H1 (cell line): ENCODE data around the gene PCCA. TPM values are rescaled to one million over a fixed set of nuclear protein-coding genes. Genes with fewer than 3 reads are reported as not detected.

ENCODE experiments used
- CTCF ChIA-PET: fragments of 300-600 bp; sonication (Branson Sonifier 250); formaldehyde crosslinking; loops from one replicate; lab custom pipeline; 2021; ENCODE audit not compliant: partially characterized antibody; lab: Charles Lee
- POLR2A ChIA-PET: fragments of 300-600 bp; sonication (Branson Sonifier 250); formaldehyde crosslinking; loops from one replicate; lab custom pipeline; 2021; ENCODE audit warnings: inconsistent platforms; ENCODE audit not compliant: partially characterized antibody; lab: Charles Lee
- DNase-seq, 2 experiments: peaks; one replicate each; pipeline versions ENCODE4 v3.0.0 to v3.0.0-alpha.2; 2010 to 2022; ENCODE audit warnings: low spot score in 2 of 2, low read depth in 1 of 2, mixed read lengths in 1 of 2
- FAIRE-seq: peaks from 2 replicates; lab custom pipeline; 2011; peaks lifted over from hg19 to GRCh38; lab: Jason Lieb, UNC
- H2AFZ ChIP-seq: 2 replicates; pipeline ENCODE4 v1.8.1; 2012; ENCODE audit warnings: low read length, inconsistent platforms
- H2AK5ac ChIP-seq: 2 replicates; pipeline ENCODE4 v1.6.1; 2013; ENCODE audit warnings: low read depth, low read length
- H2BK120ac ChIP-seq: replicated peaks from 2 replicates; pipeline ENCODE3; 2013; ENCODE audit warnings: low read depth, low read length, inconsistent platforms
- H2BK12ac ChIP-seq: 2 replicates; pipeline ENCODE4 v1.6.1; 2013; ENCODE audit warnings: low read depth, low read length
- H2BK15ac ChIP-seq: 2 replicates; pipeline ENCODE4 v1.6.1; 2013; ENCODE audit warnings: low read length
- H2BK20ac ChIP-seq: 2 replicates; pipeline ENCODE4 v1.6.1; 2013; ENCODE audit warnings: low read length
- H2BK5ac ChIP-seq: 2 replicates; pipeline ENCODE4 v1.6.1; 2013; ENCODE audit warnings: low read depth, low read length
- H3K14ac ChIP-seq: 2 replicates; pipeline ENCODE4 v1.6.1; 2013; ENCODE audit warnings: inconsistent platforms; ENCODE audit not compliant: insufficient read length
- H3K18ac ChIP-seq: 2 replicates; pipeline ENCODE4 v1.6.1; 2013; ENCODE audit warnings: low read length; ENCODE audit errors: extremely low read depth
- H3K23ac ChIP-seq: 2 replicates; pipeline ENCODE4 v1.6.1; 2013; ENCODE audit warnings: inconsistent platforms; ENCODE audit not compliant: insufficient read length
- H3K23me2 ChIP-seq: 2 replicates; pipeline ENCODE4 v1.6.1; 2013; ENCODE audit warnings: low read depth, low read length
- H3K27ac ChIP-seq: 2 replicates; pipeline ENCODE4 v1.6.1; 2011; ENCODE audit warnings: low read depth, low read length, inconsistent platforms
- H3K27me3 ChIP-seq, 4 experiments: replicated peaks in 1 of 4; 1 replicate in 1 of 4; 2 replicates in 3 of 4; pipeline versions ENCODE4 v1.6.1 to v1.8.1; 2011 to 2013; ENCODE audit warnings: low read length in 3 of 4, mild to moderate bottlenecking in 3 of 4, inconsistent platforms in 2 of 4, mixed read lengths in 2 of 4, moderate library complexity in 1 of 4; ENCODE audit not compliant: control insufficient read depth in 3 of 4, insufficient read depth in 3 of 4; ENCODE audit errors: extremely low read depth in 1 of 4
- H3K36me3 ChIP-seq, 4 experiments: 2 replicates each; pipeline versions ENCODE4 v1.6.1 to v1.8.1; 2011 to 2013; ENCODE audit warnings: mild to moderate bottlenecking in 4 of 4, low read length in 3 of 4, moderate library complexity in 2 of 4, control low read depth in 1 of 4, inconsistent platforms in 1 of 4; ENCODE audit not compliant: insufficient read depth in 4 of 4, control insufficient read depth in 2 of 4
- H3K4ac ChIP-seq: replicated peaks from 2 replicates; pipeline ENCODE3; 2013; ENCODE audit warnings: low read length, low read depth, mixed read lengths, inconsistent platforms; ENCODE audit not compliant: insufficient read length
- H3K4me1 ChIP-seq, 4 experiments: replicated peaks in 1 of 4; 1 replicate in 1 of 4; 2 replicates in 3 of 4; pipeline versions ENCODE4 v1.6.1 to v1.8.1; 2011 to 2013; ENCODE audit warnings: low read length in 3 of 4, inconsistent platforms in 2 of 4, mixed read lengths in 1 of 4; ENCODE audit not compliant: insufficient read depth in 4 of 4, control insufficient read depth in 3 of 4
- H3K4me2 ChIP-seq, 2 experiments: 2 replicates each; pipeline versions ENCODE4 v1.6.1 to v1.8.1; 2011 to 2013; ENCODE audit warnings: low read depth in 2 of 2, low read length in 2 of 2, control low read depth in 1 of 2, inconsistent platforms in 1 of 2, mild to moderate bottlenecking in 1 of 2; ENCODE audit not compliant: insufficient read depth in 1 of 2
- H3K4me3 ChIP-seq, 4 experiments: fragments of 200-600, 300-600 bp in 1 of 4; sonication (generic), shearing (Covaris generic), sonication (Bioruptor Twin) in 1 of 4; 2 replicates each; pipeline versions ENCODE4 v1.5.1 to v1.8.1; 2011 to 2016; ENCODE audit warnings: low read length in 4 of 4, low read depth in 3 of 4, control low read depth in 2 of 4, inconsistent platforms in 2 of 4, mild to moderate bottlenecking in 2 of 4, mixed read lengths in 1 of 4, moderate library complexity in 1 of 4; ENCODE audit not compliant: insufficient read depth in 2 of 4; ENCODE audit errors: extremely low read depth in 1 of 4
- H3K56ac ChIP-seq: replicated peaks from 2 replicates; pipeline ENCODE3; 2013; ENCODE audit warnings: low read depth, mild to moderate bottlenecking, mixed read lengths, low read length, inconsistent platforms; ENCODE audit not compliant: insufficient read length
- H3K79me1 ChIP-seq: 2 replicates; pipeline ENCODE4 v1.6.1; 2013; ENCODE audit warnings: low read depth, low read length, control low read depth
- H3K79me2 ChIP-seq, 2 experiments: 2 replicates each; pipeline versions ENCODE4 v1.6.1 to v1.8.1; 2012 to 2013; ENCODE audit warnings: low read length in 2 of 2, mild to moderate bottlenecking in 2 of 2, inconsistent platforms in 1 of 2; ENCODE audit not compliant: insufficient read depth in 2 of 2, control insufficient read depth in 1 of 2
- H3K9ac ChIP-seq, 4 experiments: replicated peaks in 1 of 4; 1 replicate in 1 of 4; 2 replicates in 3 of 4; pipeline versions ENCODE4 v1.6.1 to v1.8.1; 2011 to 2013; ENCODE audit warnings: low read depth in 3 of 4, low read length in 3 of 4, control low read depth in 2 of 4, mild to moderate bottlenecking in 2 of 4, moderate library complexity in 2 of 4, inconsistent platforms in 1 of 4; ENCODE audit errors: extremely low read depth in 1 of 4
- H3K9me3 ChIP-seq, 2 experiments: 2 replicates each; pipeline versions ENCODE4 v1.6.1 to v1.8.1; 2012 to 2013; ENCODE audit warnings: mild to moderate bottlenecking in 2 of 2, moderate library complexity in 2 of 2, control low read depth in 1 of 2, inconsistent platforms in 1 of 2, low read depth in 1 of 2, low read length in 1 of 2, mixed read lengths in 1 of 2; ENCODE audit not compliant: insufficient read depth in 2 of 2
- H4K20me1 ChIP-seq, 2 experiments: replicated peaks in 1 of 2; 2 replicates each; pipeline versions ENCODE3 to v1.8.1; 2011 to 2013; ENCODE audit warnings: inconsistent platforms in 2 of 2, low read length in 2 of 2, mild to moderate bottlenecking in 1 of 2; ENCODE audit not compliant: insufficient read depth in 2 of 2, control insufficient read depth in 1 of 2
- H4K5ac ChIP-seq: 2 replicates; pipeline ENCODE4 v1.6.1; 2013; ENCODE audit warnings: low read length, low read depth, mixed read lengths, inconsistent platforms; ENCODE audit not compliant: insufficient read length
- H4K8ac ChIP-seq: 2 replicates; pipeline ENCODE4 v1.8.0; 2013; ENCODE audit warnings: mild to moderate bottlenecking, moderate library complexity, low read length, inconsistent platforms; ENCODE audit not compliant: insufficient read depth; ENCODE audit errors: extremely low read depth
- H4K91ac ChIP-seq: replicated peaks from 2 replicates; pipeline ENCODE3; 2013; ENCODE audit warnings: low read length, mixed read lengths, inconsistent platforms; ENCODE audit not compliant: insufficient read length
- CEBPB ChIP-seq: IDR thresholded peaks from 2 replicates; pipeline ENCODE4 v1.6.1; 2012; ENCODE audit warnings: low read depth, low read length
- SIN3A ChIP-seq, 2 experiments: IDR thresholded peaks in 1 of 2; conservative IDR thresholded peaks in 1 of 2; 2 replicates each; pipeline ENCODE4 v1.6.1; 2011 to 2012; ENCODE audit warnings: low read length in 2 of 2, improper control_type of control experiment in 1 of 2, low read depth in 1 of 2, mild to moderate bottlenecking in 1 of 2
- TCF12 ChIP-seq: IDR thresholded peaks from 2 replicates; pipeline ENCODE4 v1.6.1; 2011; ENCODE audit warnings: low read depth, mild to moderate bottlenecking, low read length
- ZNF274 ChIP-seq: IDR thresholded peaks from 2 replicates; pipeline ENCODE4 v1.7.0; 2012; ENCODE audit warnings: low read length, borderline replicate concordance; ENCODE audit errors: extremely low read depth
- WGBS, 2 experiments: shearing (Covaris generic) in 1 of 2; methylation state at CpG; one replicate each; pipeline versions ENCODE4 v1.1.6 to v1.1.7; 2013 to 2015; ENCODE audit warnings: low lambda C conversion rate in 2 of 2, mixed read lengths in 2 of 2, inconsistent platforms in 1 of 2, low coverage in 1 of 2, missing lambda C conversion rate in 1 of 2; ENCODE audit not compliant: insufficient replicate concordance in 2 of 2, insufficient coverage in 1 of 2, insufficient read length in 1 of 2; ENCODE audit errors: extremely low coverage in 1 of 2, missing lambda C conversion rate in 1 of 2; 5-methylcytosine and 5-hydroxymethylcytosine counted together
- polyA plus RNA-seq, 7 experiments: library from polyadenylated mRNA; depleted of rRNA in 3 of 7; stranded (reverse) in 5 of 7; unstranded in 2 of 7; fragments of >200 nt in 5 of 7; fragments of 200-250 nt in 2 of 7; gene quantifications; 1 replicate in 5 of 7; 2 replicates in 1 of 7; 4 replicates in 1 of 7; pipeline versions ENCODE4 v1.2.1 to v1.2.3, GENCODE V29; 2011 to 2013; ENCODE audit warnings: missing spikeins in 2 of 7, mixed read lengths in 2 of 7
- total RNA-seq: library from RNA; stranded (reverse); fragmentation: NEBNext Ultra II Directional; extraction: Animal tissue kit (Norgen Biotek cat#: 25700); gene quantifications from 2 replicates; pipeline ENCODE4 v1.2.1, GENCODE V29; 2021

The PCCA gene
- total and polyA plus RNA-seq, 2 of the 8 experiments (the other 6 are each of a cell fraction or from before 2014, with no cell fraction given), result 18.4 to 49.8 TPM

- H3K9me3 ChIP-seq, result no peaks in the 10 kb centered on the region
- H2BK15ac ChIP-seq, result no peak overlapping the region
- H4K5ac ChIP-seq, result no peak overlapping the region
- H3K36me3 ChIP-seq, result no peaks in the 10 kb centered on the region
- H3K27ac ChIP-seq, result no peak overlapping the region
- H2BK12ac ChIP-seq, result no peak overlapping the region
- H3K4me1 ChIP-seq, result peaks cover 0 to 11% (median 6%) of the 10 kb centered on the region in 4 experiments; a peak in 3 of 7 replicates
- no peaks in the 10 kb centered on the region; the same call in 1 of the 2 replicates for H3K79me1 ChIP-seq
- no peak overlapping the region for H4K91ac ChIP-seq
- H2AFZ ChIP-seq, result no peak overlapping the region
- no peak overlapping the region for H3K4me2 ChIP-seq
- no peaks in the 10 kb centered on the region for H3K23me2 ChIP-seq
- H3K4me3 ChIP-seq, result no peak overlapping the region
- H3K14ac ChIP-seq, result no peak overlapping the region
- peaks cover 0 to 56% of the 10 kb centered on the region in 2 experiments; a peak in 3 of 4 replicates for H3K79me2 ChIP-seq
- no peak overlapping the region for H2AK5ac ChIP-seq
- H3K27me3 ChIP-seq, result no peaks in the 10 kb centered on the region
- H4K8ac ChIP-seq, result no peak overlapping the region
- DNase-seq (no peak), FAIRE-seq (no peak)
- TF ChIP-seq SIN3A (conservative IDR thresholded peaks at IDR 0.05 in 1 of 2, IDR thresholded peaks at IDR 0.05 in 1 of 2; ENCODE audit: low read depth in 1 of 2, low read length in 2 of 2) (no peak), CEBPB (no peak), ZNF274 (no peak), TCF12 (no peak)
- H3K56ac ChIP-seq, result no peak overlapping the region
- no peak overlapping the region for H3K23ac ChIP-seq
- no peak overlapping the region for H3K9ac ChIP-seq
- ChIA-PET POLR2A (no interaction called here), CTCF (interaction anchor here (0.5 to 1.4 kb wide), 4 partner anchors 12 to 642 kb away, joined by 3 read pairs; no protein-coding TSS in a partner anchor)
- no peak overlapping the region for H2BK20ac ChIP-seq
- H3K18ac ChIP-seq, result no peak overlapping the region
- H2BK120ac ChIP-seq, result no peak overlapping the region
- H3K4ac ChIP-seq, result no peak overlapping the region
- 92% methylated on average over 3 of the region's 3 CpGs; no CpG with 5 or more reads in 1 of the 2 experiments for WGBS, 2 experiments
- no peak overlapping the region for H2BK5ac ChIP-seq
- H4K20me1 ChIP-seq, result no peaks in the 10 kb centered on the region
These were observed 95.2 kb downstream of the PCCA start for GRCh38 chr13:100184095-100184494.
